Fibroblast of the conjunctiva (primary cell): Measurements from ENCODE around the gene STK11.

Experiments used
- DNase-seq: peaks from one replicate; pipeline ENCODE4 v3.0.0-alpha.2; 2010; ENCODE audit warnings: low read depth

Gene STK11

DNA sequence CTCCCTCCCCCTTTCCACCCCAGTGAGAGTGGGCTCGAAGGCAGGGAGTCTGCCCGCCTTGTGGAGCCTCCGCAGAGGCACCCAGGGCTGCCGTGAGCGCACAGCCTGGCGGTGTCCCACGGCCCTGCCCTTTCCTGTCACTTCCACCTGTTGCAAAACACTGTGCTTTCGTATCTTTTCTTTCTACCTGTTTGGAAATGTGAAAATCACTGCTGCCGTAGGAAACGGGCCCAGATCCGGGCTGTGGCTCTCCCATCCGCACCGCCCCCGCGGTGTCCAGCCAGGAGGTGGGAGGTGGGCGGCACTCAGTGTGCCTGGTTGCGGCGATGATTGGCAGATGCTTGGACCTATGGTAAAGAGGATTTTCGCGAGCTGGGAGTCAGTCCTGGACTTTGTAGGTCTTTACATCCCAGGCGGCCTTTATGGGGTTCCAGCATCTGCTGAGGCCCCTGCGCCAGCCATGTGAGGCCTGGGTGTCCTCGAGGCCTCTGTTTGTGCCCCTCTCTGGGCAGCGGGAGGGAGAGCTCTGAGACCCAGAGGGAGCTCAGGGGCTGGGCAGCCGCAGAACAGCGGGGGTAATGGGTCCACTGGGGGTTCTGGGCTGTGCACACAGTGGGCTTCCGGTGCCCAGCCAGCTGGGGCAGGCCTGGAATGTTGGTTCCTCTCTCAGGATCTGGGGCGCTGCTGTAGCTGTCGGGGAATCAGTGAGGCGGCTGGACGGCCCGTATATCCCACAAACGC is 6.1 kb downstream of the STK11 start:
- DNase-seq = no peak

DNA sequence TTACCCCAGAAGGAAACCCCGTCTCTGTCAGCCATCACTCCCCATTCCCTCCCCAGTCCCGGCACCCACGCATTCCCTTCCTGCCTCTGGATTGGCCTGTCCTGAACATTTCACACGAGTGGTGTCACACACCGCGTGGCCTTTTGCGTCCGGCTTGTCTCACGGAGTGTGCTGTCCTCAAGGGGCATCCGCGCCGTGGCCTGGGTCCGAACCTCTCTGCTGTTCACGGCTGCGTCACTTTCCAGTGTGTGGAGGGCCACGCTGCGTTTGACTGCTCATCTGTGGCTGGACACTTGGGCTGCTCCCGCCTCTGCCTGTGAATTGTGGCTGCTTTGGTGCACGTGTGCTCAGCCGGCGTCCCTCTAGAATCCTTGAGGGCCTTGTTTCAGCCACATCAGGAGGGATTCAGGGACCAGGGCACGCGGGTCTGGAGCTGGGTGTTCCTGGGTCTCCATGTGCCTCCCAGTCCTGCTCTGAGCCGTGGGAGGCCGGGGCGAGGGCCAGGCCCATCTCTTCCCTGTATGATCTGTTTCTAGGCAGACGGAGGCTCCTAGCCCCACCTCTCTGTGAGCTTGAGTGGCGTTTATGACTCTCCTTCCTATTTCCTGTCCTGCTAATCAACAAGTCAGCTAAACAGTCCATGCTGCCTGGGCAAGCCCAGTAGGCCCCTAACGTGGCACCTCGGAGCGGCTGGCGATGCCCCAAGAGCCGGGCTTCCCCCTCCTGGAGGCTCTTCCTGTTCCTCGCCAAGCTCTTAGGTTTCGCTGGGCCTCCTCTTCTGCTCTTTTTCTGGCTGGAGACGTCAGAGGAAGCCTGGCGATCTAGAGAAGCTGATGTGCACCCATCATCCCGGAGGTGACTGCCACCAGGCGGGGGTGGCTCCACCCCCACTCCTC is 8.1 kb downstream of the STK11 start:
- no peak for DNase-seq

GRCh38 chr19:1214299-1214861 is 8.8 kb downstream of the STK11 start:
- no peak for DNase-seq

DNA sequence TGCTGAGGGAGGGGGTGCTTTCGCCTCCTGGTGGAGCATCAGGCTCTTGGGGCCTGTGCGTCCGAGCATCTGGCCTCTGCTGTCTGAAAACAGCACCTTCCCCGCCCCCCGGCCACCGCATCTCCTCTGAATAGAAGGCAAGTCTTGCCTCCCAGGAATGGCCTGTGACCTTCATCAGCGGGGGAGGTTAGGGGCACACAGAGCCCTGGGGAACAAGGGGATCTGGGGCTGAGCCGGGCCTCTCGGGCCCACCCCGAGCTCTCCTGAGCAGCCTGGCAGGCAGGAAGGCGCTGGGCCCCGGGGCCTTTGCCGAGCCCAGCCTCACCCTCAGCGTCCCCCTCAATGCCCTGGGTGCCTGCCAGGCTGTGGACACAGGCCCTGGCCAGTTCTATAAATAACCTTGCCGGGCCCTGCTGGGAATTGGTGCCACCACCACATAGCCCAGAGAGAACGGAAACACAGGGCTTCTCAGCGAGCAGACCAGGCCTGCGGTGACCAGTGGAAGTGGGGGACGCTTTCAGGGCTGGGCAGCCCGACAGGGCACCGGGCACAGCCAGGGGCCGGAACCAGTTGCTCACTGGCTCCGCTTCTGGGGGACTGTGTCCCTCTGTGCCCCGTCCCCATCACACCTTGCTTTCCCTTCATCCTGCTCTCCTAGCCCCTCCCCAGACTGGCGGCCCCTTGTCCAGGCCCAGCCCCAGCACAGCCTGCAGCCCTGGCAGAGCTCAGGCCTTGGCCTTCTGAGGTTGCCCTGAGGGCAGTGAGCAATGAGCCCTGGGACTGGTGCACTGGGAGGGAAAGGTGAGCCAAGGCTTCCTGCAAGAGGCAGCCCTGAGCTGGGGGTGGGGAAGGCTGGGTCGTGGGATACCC is 9.5 kb downstream of the STK11 start:
- no peak for DNase-seq

- no peak for DNase-seq
Observed at GRCh38 chr19:1216756-1217155, 11.2 kb downstream of the STK11 start.

DNA sequence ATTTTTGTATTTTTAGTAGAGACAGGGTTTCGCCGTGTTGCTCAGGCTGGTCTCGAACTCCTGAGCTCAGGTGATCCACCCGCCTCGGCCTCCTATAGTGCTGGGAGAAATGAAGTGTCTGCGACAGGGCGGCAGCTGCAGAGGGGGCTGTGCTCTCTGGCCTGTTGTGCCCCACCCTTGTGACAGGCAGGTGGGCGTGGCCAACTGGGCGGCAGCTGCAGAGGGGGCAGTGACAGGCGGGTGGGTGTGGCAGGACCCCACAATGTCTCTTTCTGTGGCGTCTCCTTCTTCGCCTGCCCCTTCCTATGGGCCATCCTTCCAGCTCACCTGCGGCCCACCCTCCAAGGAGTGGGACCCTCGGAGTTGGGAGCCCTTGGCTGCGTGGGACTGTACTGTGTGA is 11.8 kb downstream of the STK11 start:
- no peak for DNase-seq

GRCh38 chr19:1218751-1219567 is 13.4 kb downstream of the STK11 start:
- DNase-seq = no peak

GRCh38 chr19:1219786-1220476 is 14.4 kb downstream of the STK11 start:
- no peak for DNase-seq

GRCh38 chr19:1220477-1220930 is 14.9 kb downstream of the STK11 start:
- no peak for DNase-seq

- DNase-seq = no peak
Observed at GRCh38 chr19:1220976-1221903, 15.7 kb downstream of the STK11 start.

GRCh38 chr19:1221904-1222255 is 16.3 kb downstream of the STK11 start:
- no peak for DNase-seq

DNA sequence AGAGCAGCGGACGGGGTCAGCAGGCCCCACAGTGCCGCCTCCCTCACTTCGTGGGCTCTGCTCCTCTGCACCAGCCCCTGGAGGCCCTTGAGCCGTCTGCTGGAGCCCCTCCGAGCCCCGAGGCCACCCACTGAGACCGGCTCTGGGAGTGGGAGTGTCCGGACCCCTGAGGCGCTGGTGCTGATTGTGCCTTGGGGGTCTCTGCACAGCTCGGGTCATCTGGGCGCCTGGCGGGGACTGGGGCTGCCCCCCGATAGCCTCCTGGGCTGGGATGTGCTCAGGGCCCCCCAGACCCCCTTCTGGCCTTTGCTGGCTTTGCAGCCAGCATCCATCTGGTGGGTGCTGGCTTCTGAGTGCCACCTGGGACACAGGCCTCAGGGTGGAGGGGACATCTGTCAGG is 16.8 kb downstream of the STK11 start:
- DNase-seq = no peak

DNA sequence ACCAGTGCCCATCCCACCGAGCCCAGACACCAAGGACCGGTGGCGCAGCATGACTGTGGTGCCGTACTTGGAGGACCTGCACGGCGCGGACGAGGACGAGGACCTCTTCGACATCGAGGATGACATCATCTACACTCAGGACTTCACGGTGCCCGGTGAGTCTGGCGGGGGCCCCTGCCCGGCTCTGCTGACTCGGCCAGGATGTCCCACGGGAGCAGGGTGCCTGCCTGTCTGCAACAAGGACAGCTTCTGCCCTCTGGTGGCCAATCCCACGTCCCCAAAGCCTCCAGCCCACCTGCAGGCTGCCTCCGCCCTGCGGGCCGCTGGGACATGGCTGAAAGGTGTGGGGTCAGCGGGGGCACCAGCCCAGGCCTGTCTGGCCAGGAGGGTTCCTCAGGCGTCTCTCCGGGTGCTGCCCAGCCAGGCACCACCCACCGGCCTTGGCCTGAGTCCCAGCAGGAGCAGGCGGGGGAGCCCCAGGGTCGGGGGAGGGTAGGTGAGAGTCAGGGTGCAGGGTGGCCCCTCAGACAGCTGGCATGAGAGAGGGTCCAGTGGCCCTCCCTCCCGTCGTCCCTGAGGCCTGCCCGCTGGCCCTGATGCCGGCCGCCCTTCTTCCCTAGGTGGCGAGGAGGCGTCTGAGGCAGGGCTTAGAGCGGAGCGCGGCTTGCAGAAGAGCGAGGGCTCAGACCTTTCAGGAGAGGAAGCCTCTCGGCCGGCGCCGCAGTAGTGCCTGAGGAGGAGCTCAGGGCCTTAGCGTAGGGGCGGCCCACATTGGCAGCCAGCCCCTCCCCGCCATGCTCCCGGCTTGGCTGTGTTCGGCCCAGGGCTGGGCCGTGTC is 17.7 kb downstream of the STK11 start:
- DNase-seq = no peak

- no peak for DNase-seq
Observed at GRCh38 chr19:1224047-1224825, 18.7 kb downstream of the STK11 start.

- DNase-seq = no peak
Observed at GRCh38 chr19:1224847-1225246, 19.3 kb downstream of the STK11 start.

- DNase-seq = no peak
Observed at GRCh38 chr19:1225440-1226226, 20.1 kb downstream of the STK11 start.

- no peak for DNase-seq
Observed at GRCh38 chr19:1226227-1226518, 20.6 kb downstream of the STK11 start.
